Effector memory CD4-positive, alpha-beta T cell (primary cell): ENCODE results near the gene SLC17A9.

Experiments used
- DNase-seq, 3 donors: peaks; one replicate each; pipeline ENCODE4 v3.0.0-alpha.2; 2020
- H3K27ac ChIP-seq: 2 replicates; pipeline ENCODE4 v1.7.0; 2013; ENCODE audit warnings: mild to moderate bottlenecking, low read length, moderate library complexity; ENCODE audit not compliant: insufficient read depth, poor library complexity, severe bottlenecking
- H3K27me3 ChIP-seq: replicated peaks from 2 replicates; pipeline ENCODE4 v1.7.0; 2013; ENCODE audit warnings: mild to moderate bottlenecking, low read length; ENCODE audit not compliant: insufficient read depth, control insufficient read depth, poor library complexity, severe bottlenecking
- H3K36me3 ChIP-seq: 2 replicates; pipeline ENCODE4 v1.7.0; 2013; ENCODE audit warnings: mild to moderate bottlenecking, low read length, moderate library complexity; ENCODE audit not compliant: control insufficient read depth, insufficient read depth
- H3K4me1 ChIP-seq: 2 replicates; pipeline ENCODE4 v1.7.0; 2013; ENCODE audit warnings: low read length, mild to moderate bottlenecking; ENCODE audit not compliant: control insufficient read depth, insufficient read depth, poor library complexity, severe bottlenecking
- H3K4me3 ChIP-seq: 2 replicates; pipeline ENCODE4 v1.7.0; 2013; ENCODE audit warnings: low read length, low read depth, mild to moderate bottlenecking; ENCODE audit not compliant: insufficient read depth, poor library complexity, severe bottlenecking
- H3K9me3 ChIP-seq: 2 replicates; pipeline ENCODE4 v1.7.0; 2013; ENCODE audit warnings: mild to moderate bottlenecking, low read length, moderate library complexity; ENCODE audit not compliant: control insufficient read depth

Gene SLC17A9

DNA sequence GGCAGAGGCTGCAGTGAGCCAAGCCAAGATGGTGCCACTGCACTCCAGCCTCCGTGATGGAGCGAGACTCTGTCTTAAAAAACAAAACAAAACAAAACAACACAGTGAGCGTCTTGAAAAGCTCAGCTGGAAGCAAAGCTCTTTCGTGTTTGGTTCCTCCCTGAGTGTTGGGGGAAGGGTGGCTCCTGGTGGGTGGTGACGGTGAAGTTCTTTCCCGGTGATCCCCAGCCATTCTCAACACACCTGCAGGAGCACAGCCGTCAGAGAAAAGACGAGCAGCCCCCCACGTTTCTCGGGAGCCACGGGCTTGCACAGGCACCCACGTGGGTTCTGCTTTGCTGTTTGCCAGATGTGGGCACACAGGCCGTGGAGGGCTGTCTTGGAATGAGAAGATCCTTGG lies 51.0 kb downstream of the SLC17A9 start:
- DNase-seq, result no peak
- no peaks in the 10 kb centered on the region for H3K36me3 ChIP-seq
- peaks cover 35% of the 10 kb centered on the region for H3K4me1 ChIP-seq
- H3K4me3 ChIP-seq, result no peak overlapping the region
- no peaks in the 10 kb centered on the region for H3K9me3 ChIP-seq
- no peak overlapping the region for H3K27ac ChIP-seq
- H3K27me3 ChIP-seq, result peaks cover 60% of the 10 kb centered on the region

DNA sequence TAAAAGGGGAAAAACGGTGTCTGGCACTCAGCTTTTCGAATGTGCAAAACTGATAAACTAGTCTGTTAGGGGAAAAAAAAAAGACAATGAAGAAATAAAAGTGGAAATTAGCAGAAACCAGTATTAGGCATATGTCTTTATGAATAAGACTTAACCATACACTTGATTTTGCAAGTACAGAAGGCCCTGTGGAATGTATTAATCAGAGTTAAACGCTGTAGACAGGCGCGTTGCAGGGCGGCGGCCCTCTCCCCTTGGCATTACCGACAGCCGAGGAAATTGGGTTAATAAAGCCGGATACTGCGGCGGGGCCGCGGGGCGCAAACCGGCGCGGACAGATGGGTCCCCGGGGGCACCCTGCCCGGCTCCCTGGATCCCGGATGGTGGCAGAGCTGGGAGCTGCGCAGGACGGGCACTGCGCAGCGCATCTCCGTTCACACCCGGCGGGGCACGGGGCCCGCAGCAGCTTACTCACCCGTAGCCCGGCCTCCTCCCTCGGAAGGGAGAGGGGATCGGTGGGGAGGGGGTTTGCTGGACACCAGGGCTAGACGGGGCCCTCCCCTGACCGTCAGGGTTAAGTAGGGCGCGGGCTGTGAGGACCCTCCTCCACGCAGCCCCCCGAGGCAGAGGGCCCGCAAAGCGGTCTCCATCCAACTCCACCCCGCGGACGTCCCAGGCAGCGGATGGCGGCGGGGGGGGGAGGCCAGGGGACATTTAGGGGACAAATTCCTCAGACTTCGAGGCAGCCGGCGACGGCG lies 52.3 kb downstream of the SLC17A9 start:
- Histone ChIP-seq H3K27me3 (peaks cover 64% of the 10 kb centered on the region), H3K9me3 (no peaks in the 10 kb centered on the region), H3K36me3 (no peaks in the 10 kb centered on the region), H3K4me1 (peaks cover 48% of the 10 kb centered on the region), H3K27ac (no peak overlapping the region), H3K4me3 (no peak overlapping the region)
- no peak for DNase-seq

DNA sequence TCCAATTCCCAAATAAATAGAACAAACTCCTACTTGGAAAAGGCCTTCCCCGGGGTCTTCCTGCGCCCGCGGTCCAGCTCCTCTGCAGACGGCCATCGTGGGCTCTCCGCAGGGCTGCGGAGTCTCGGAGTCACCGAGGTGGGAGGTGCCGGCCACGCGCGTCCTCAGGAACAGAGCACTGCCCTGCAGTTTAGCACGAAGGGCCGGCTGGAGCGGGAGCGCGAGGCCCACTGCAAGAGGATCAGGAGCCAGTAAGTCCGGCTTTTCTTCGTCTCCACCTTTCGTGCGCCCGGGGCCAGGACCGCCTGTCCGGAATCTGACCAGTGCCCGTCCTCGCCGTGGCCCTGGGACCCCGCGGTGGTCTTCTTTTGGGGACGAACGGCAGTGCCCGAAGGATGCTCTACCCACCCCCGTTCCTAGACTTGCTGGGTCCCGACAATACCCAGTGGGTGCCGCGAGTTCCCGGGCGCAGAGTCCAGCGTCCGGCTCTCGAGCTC lies 52.9 kb downstream of the SLC17A9 start:
- no peak overlapping the region for H3K27ac ChIP-seq
- H3K9me3 ChIP-seq, result no peaks in the 10 kb centered on the region
- no peak overlapping the region for H3K4me3 ChIP-seq
- peaks cover 58% of the 10 kb centered on the region for H3K27me3 ChIP-seq
- peaks cover 53% of the 10 kb centered on the region for H3K4me1 ChIP-seq
- H3K36me3 ChIP-seq, result no peaks in the 10 kb centered on the region
- no peak for DNase-seq

DNA sequence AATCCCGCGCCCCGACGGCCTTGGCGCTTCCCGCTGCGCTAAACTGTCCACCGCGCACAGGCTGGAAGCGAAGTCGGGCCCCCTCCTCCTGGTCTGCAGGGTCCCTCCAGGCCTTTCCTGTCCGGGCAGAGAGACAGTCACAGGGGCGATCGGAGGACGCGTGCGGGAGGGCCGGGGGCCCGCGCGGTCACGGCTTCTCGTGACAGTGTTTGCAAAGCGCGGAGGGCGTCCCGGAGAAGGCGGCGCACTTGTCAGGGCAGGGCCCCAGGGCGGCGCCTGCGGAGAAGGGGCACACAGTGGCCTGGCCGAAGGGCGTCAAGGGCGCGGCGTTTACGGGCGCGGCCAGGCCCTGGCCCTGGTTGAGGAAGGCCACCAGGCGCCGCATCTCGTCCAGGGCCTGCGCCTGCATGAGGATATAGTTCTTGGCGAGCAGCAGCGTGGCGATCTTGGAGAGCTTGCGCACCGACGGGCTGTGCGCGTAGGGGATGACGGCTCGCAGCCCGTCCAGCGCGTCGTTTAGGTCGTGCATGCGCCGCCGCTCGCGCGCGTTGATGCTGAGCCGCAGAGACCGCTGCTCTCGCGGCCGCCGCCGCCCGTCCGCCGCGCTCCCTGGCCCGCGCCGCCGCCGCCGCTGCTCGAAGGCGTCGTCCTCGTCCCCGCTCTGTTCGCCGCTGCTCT lies 53.5 kb downstream of the SLC17A9 start:
- Histone ChIP-seq H3K27ac (no peak overlapping the region), H3K36me3 (no peaks in the 10 kb centered on the region), H3K9me3 (no peaks in the 10 kb centered on the region), H3K27me3 (peaks cover 57% of the 10 kb centered on the region), H3K4me3 (no peak overlapping the region), H3K4me1 (peaks cover 54% of the 10 kb centered on the region)
- no peak for DNase-seq

DNA sequence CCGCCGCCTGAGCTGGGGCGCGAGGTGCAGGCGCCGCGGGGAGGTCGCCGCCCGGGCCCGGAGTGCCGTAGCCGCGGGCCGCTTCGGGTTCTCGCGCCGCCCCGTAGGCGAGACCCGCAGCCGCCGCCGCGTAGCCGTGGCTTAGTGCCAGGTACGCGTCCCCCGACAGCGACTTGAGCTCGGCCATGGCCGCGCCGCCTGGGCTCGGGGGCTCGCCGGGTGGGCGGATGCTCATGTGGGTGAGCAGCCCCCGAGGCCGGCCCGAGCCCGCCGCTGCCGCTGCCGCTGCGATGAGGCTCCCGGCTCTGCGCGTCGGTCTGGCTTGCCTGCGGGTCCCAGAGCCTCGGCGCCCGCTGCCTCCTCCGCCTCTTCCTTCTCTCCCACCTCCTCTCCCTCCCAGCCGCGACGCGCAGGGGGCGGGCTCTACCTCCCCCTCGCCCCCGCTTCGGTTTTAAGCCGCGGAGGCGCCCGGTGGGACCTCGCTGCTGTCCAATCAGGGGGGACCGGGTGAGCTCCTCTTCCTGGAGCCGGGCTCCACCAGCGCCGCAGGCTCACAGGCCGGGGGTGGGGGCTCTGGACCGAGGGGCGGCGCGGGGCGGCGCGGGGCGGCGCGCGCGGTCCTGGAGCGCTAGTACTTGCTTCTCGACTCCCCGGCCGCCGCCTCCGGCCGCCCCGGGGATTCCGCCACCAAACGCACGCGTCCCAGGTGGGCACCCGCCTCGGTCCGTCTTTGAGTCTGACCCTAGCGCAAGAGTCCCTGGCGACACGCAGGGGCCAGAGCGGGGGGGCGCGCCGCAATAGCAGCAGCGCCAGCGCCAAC lies 54.2 kb downstream of the SLC17A9 start, which contains the start of gene BHLHE23:
TSS of gene BHLHE23 (minus strand) at position 425 of the 820 bp plus-strand sequence. CDS start at position 235, 190 bp downstream.
- H3K4me1 ChIP-seq, result peaks cover 54% of the 10 kb centered on the region

DNA sequence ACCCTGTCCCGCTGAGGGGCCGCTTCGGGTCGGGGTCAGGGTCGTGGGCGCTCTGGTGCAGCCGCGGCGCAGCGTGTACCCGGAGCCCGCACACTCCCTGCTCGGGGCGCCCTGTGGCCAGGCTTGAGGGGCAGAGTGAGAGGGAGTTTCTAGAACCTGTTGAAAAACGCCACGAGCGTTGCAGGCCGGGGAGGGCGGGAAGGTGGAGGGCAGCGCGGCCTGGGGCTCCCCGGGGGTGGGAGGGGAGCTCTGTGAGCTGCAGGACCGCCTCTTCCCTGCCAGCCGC lies 54.8 kb downstream of the SLC17A9 start:
- Histone ChIP-seq H3K4me1 (peaks cover 54% of the 10 kb centered on the region), H3K27me3 (peaks cover 57% of the 10 kb centered on the region), H3K9me3 (no peaks in the 10 kb centered on the region), H3K36me3 (no peaks in the 10 kb centered on the region), H3K4me3 (peak overlapping the region; percentile 25), H3K27ac (no peak overlapping the region)
- DNase-seq, result no peak

More for the DNA sequence above, 54.2 kb downstream of the SLC17A9 start, which contains the start of gene BHLHE23:
- Histone ChIP-seq H3K27me3 (peaks cover 57% of the 10 kb centered on the region), H3K4me3 (peak within 1 kb of the TSS; percentile 25), H3K27ac (no peak within 1 kb of the TSS), H3K36me3 (no peaks in the 10 kb centered on the region), H3K9me3 (no peaks in the 10 kb centered on the region)
- DNase-seq, result no peak

DNA sequence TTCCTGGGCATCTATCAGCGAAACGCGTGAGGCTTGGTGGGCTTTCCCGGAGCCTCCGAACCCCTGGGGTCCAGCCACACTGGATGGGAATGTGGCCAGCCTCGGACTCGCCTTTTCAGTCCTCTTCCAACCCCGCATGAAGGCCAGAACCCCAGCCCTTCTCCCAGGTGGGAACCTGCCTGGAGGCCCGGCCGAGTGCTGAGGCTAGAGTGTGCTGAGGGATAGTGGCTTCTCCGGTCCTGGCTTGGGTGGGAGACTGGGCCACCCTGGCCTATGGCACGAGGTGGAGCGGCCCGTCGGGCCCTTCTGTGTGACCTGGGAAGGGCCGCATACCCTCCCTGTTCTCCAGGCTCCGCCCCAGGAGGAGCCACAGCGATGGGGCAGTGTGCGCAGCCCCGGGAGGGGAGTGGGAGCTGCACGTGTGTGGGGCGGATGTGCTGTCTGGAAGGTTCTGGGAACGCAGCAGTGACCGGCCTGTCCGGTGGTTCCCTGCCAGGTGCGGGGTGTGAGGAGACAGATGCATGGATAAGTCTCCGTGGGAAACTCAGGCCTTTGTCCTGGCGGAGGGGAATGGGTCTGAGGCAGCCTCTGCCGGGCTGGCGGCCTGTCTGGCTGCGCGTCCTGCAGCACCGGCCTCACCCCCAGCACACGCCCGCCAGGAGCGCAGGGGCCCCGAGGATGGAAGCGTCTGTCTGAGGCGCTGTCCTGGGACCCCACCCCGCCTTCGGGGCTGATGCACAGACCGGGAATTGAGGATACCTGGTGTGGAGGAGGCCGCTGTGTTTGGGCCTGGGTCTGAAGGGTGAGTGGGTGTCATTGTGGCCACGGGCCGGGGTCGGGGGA lies 55.4 kb downstream of the SLC17A9 start:
- no peaks in the 10 kb centered on the region for H3K9me3 ChIP-seq
- no peak overlapping the region for H3K4me3 ChIP-seq
- no peak overlapping the region for H3K27ac ChIP-seq
- H3K27me3 ChIP-seq, result peaks cover 53% of the 10 kb centered on the region
- peaks cover 54% of the 10 kb centered on the region for H3K4me1 ChIP-seq
- H3K36me3 ChIP-seq, result no peaks in the 10 kb centered on the region
- DNase-seq, result no peak

DNA sequence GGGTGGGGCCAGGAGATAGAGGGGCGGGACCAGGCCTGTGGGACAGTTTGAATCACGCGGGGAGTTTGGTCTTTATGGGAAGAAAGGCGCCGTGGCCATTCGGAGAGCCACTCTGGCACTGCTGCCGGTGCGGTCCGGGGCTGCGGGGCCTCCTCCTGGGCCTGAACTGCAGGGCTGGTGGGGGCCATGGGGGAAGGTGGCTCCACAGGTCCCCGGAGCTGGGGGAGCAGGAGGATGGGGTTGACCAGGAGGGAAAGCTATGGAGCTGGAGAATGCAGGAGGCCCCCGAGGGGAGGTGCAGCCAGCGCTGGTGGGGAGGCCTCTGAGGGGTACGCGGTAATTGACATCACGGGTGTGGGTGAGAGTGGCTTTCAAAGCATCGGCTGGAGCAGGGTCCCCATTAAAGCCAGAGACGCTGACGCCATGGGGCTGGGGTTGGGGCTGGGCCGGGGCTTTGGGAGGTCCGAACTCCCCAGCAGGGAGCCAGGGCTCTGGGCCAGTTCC lies 56.1 kb downstream of the SLC17A9 start:
- Histone ChIP-seq H3K9me3 (peaks cover 4% of the 10 kb centered on the region), H3K4me3 (no peak overlapping the region), H3K27ac (no peak overlapping the region), H3K4me1 (peaks cover 54% of the 10 kb centered on the region), H3K27me3 (peaks cover 45% of the 10 kb centered on the region), H3K36me3 (no peaks in the 10 kb centered on the region)
- no peak for DNase-seq
